IMR-90 (cell line): ENCODE results near the gene OR52W1. TPM values are rescaled to one million over a fixed set of nuclear protein-coding genes. Genes with fewer than 3 reads are reported as not detected.

Source experiments
- ATAC-seq: fragments of 200-7000 bp; cut with Tn5 transposase; 2 replicates; pipeline ENCODE4 v1.9.1; 2020; ENCODE audit warnings: low read depth, mild to moderate bottlenecking, moderate library complexity
- BruUV-seq: library from RNA; stranded (reverse); fragments of 400-500 nt; replicated peaks from 2 replicates; lab custom pipeline; 2021; lab: Mats Ljungman, UMichigan
- CTCF ChIA-PET: fragments of 300-600 bp; formaldehyde crosslinking; extraction: SDS; loops from one replicate; lab custom pipeline; 2021; ENCODE audit warnings: antibody characterized with exemption; lab: Yijun Ruan, JAX
- POLR2A ChIA-PET: fragments of 300-600 bp; sonication (Branson Sonifier 250); formaldehyde crosslinking; loops from one replicate; lab custom pipeline; 2022; ENCODE audit warnings: antibody characterized with exemption; ENCODE audit not compliant: unreplicated experiment; lab: Charles Lee
- DNase-seq: peaks from one replicate; pipeline ENCODE4 v3.0.0; 2013
- H2AFZ ChIP-seq: replicated peaks from 2 replicates; pipeline ENCODE3; 2013; ENCODE audit warnings: low read length, mild to moderate bottlenecking; ENCODE audit not compliant: poor library complexity
- H2AK5ac ChIP-seq: 2 replicates; pipeline ENCODE4 v1.6.1; 2013; ENCODE audit warnings: low read depth, low read length, inconsistent platforms
- H2AK9ac ChIP-seq: replicated peaks from 2 replicates; pipeline ENCODE3; 2013; ENCODE audit warnings: mild to moderate bottlenecking, low read depth, low read length, moderate library complexity; ENCODE audit not compliant: poor library complexity
- H2BK120ac ChIP-seq: 2 replicates; pipeline ENCODE4 v1.6.1; 2013; ENCODE audit warnings: low read depth, low read length, inconsistent platforms
- H2BK15ac ChIP-seq: 3 replicates; pipeline ENCODE4 v1.6.1; 2013; ENCODE audit warnings: low read depth, low read length, inconsistent platforms
- H2BK20ac ChIP-seq: 2 replicates; pipeline ENCODE4 v1.6.1; 2013; ENCODE audit warnings: low read depth, mild to moderate bottlenecking, inconsistent platforms, low read length, moderate library complexity
- H2BK5ac ChIP-seq: 2 replicates; pipeline ENCODE4 v1.6.1; 2013; ENCODE audit warnings: mild to moderate bottlenecking, low read depth, low read length, inconsistent platforms; ENCODE audit not compliant: poor library complexity, severe bottlenecking
- H3K14ac ChIP-seq: replicated peaks from 2 replicates; pipeline ENCODE4 v1.6.1; 2013; ENCODE audit warnings: low read depth, low read length, inconsistent platforms
- H3K18ac ChIP-seq: 2 replicates; pipeline ENCODE4 v1.6.1; 2013; ENCODE audit warnings: low read depth, low read length, control low read depth
- H3K23ac ChIP-seq: 2 replicates; pipeline ENCODE4 v1.6.1; 2013; ENCODE audit warnings: low read depth, low read length, inconsistent platforms
- H3K27ac ChIP-seq: 2 replicates; pipeline ENCODE4 v1.5.1; 2013; ENCODE audit warnings: mild to moderate bottlenecking, control low read depth, low read length; ENCODE audit not compliant: insufficient read depth
- H3K27me3 ChIP-seq: 2 replicates; pipeline ENCODE4 v1.6.1; 2013; ENCODE audit warnings: low read length; ENCODE audit not compliant: control insufficient read depth, insufficient read depth
- H3K36me3 ChIP-seq: 2 replicates; pipeline ENCODE4 v1.6.1; 2013; ENCODE audit warnings: low read length, mixed read lengths; ENCODE audit not compliant: control insufficient read depth, insufficient read depth
- H3K4ac ChIP-seq: 2 replicates; pipeline ENCODE4 v1.6.1; 2013; ENCODE audit warnings: low read depth, low read length, inconsistent platforms
- H3K4me1 ChIP-seq: 2 replicates; pipeline ENCODE4 v1.6.1; 2013; ENCODE audit warnings: low read length, mixed read lengths; ENCODE audit not compliant: control insufficient read depth, insufficient read depth
- H3K4me2 ChIP-seq: 2 replicates; pipeline ENCODE4 v1.6.1; 2013; ENCODE audit warnings: low read depth, mild to moderate bottlenecking, control low read depth, low read length, moderate library complexity
- H3K4me3 ChIP-seq: 2 replicates; pipeline ENCODE4 v1.5.1; 2013; ENCODE audit warnings: low read depth, mild to moderate bottlenecking, control low read depth, low read length, moderate library complexity; ENCODE audit not compliant: insufficient read depth
- H3K56ac ChIP-seq: 2 replicates; pipeline ENCODE4 v1.6.1; 2013; ENCODE audit warnings: low read length, inconsistent platforms; ENCODE audit not compliant: insufficient read depth; ENCODE audit errors: extremely low read depth
- H3K79me1 ChIP-seq, 2 experiments: 2 replicates each; pipeline ENCODE4 v1.6.1; 2013; ENCODE audit warnings: low read length in 2 of 2, inconsistent platforms in 1 of 2, low read depth in 1 of 2
- H3K9ac ChIP-seq: 2 replicates; pipeline ENCODE4 v1.6.1; 2013; ENCODE audit warnings: low read depth, low read length, control low read depth
- H3K9me1 ChIP-seq: 2 replicates; pipeline ENCODE4 v1.6.1; 2013; ENCODE audit warnings: low read length, inconsistent platforms; ENCODE audit not compliant: insufficient read depth
- H3K9me3 ChIP-seq: 2 replicates; pipeline ENCODE4 v1.6.1; 2013; ENCODE audit warnings: low read length; ENCODE audit not compliant: control insufficient read depth, insufficient read depth
- H4K20me1 ChIP-seq: 2 replicates; pipeline ENCODE4 v1.6.1; 2013; ENCODE audit warnings: low read length, inconsistent platforms; ENCODE audit not compliant: insufficient read depth
- H4K5ac ChIP-seq: 2 replicates; pipeline ENCODE4 v1.6.1; 2013; ENCODE audit warnings: mild to moderate bottlenecking, low read depth, low read length, control low read depth
- H4K8ac ChIP-seq, 2 experiments: 2 replicates each; pipeline ENCODE4 v1.6.1; 2013; ENCODE audit warnings: low read depth in 2 of 2, low read length in 2 of 2, control low read depth in 1 of 2, inconsistent platforms in 1 of 2
- H4K91ac ChIP-seq: 2 replicates; pipeline ENCODE4 v1.6.1; 2013; ENCODE audit warnings: low read depth, low read length, inconsistent platforms; ENCODE audit not compliant: insufficient read depth
- MAZ ChIP-seq: IDR thresholded peaks from 2 replicates; pipeline ENCODE4 v1.6.1; 2012; ENCODE audit warnings: low read depth, mild to moderate bottlenecking, low read length, improper control_type of control experiment, moderate library complexity, borderline replicate concordance
- NFE2L2 ChIP-seq: fragments of 150-350 bp; IDR thresholded peaks from 2 replicates; pipeline ENCODE4 v1.6.1; 2016; ENCODE audit warnings: low read depth, mild to moderate bottlenecking, low read length
- POLR2A ChIP-seq: IDR thresholded peaks from 2 replicates; pipeline ENCODE4 v1.6.1; 2012; ENCODE audit warnings: mild to moderate bottlenecking, low read depth, low read length
- WGBS, 2 experiments: methylation state at CpG; one replicate each; pipeline versions ENCODE4 v1.1.5 to v1.1.7; 2013; ENCODE audit warnings: missing lambda C conversion rate in 2 of 2; ENCODE audit not compliant: insufficient read length in 1 of 2; ENCODE audit errors: extremely low coverage in 2 of 2; 5-methylcytosine and 5-hydroxymethylcytosine counted together
- dilution Hi-C: fragments of 300-500 bp; cut with HindIII; formaldehyde crosslinking; loops from one replicate; pipeline ENCODE4 v1.14.3; 2018; ENCODE audit warnings: low sequenced_read_pairs; ENCODE audit not compliant: unreplicated experiment
- in situ Hi-C: fragments of 300-500 bp; cut with MboI; formaldehyde crosslinking; loops from 3 replicates; pipeline ENCODE4 v1.14.3; 2019; ENCODE audit warnings: low sequenced_read_pairs, inconsistent platforms, mixed read lengths
- intact Hi-C: fragments of 100-400 bp; cut with micrococcal nuclease; formaldehyde crosslinking; loops from 2 replicates; pipeline ENCODE4 v1.10.0; 2022
- polyA plus RNA-seq, 3 experiments: library from polyadenylated mRNA; depleted of rRNA; stranded (reverse); fragments of >200 nt; gene quantifications; 2 replicates each; pipeline ENCODE4 v1.2.3, GENCODE V29; 2012; ENCODE audit warnings: low replicate concordance in 1 of 3
- total RNA-seq: library from RNA; depleted of rRNA; stranded (reverse); fragments of >200 nt; gene quantifications from 2 replicates; pipeline ENCODE4 v1.2.3, GENCODE V29; 2012

Gene OR52W1
- total and polyA plus RNA-seq, 2 of the 4 experiments (the other 2 are of a cell fraction), result not detected

DNA sequence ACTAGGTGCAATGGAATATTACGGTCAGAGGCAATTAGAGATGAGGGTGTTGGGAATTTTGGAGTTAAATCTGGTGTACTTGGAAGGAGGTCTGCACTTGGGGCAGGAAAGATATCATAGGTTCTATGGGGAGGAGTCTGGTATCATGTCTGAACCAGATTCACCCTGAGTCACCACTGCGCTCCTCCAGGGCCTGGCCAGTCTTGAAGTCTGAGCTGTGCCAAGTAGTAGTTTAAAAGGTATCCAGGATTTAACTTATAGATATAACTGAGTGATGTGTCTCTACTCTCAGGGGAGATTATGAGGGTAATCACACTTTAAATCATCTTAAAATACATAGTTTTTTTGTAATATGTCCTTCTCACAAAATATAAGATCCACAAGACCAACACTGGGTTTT is 46.5 kb downstream of the OR52W1 start:
- H2BK5ac ChIP-seq, result no peak overlapping the region
- H2AK5ac ChIP-seq, result no peak overlapping the region
- H3K4me1 ChIP-seq, result peaks cover 3% of the 10 kb centered on the region; the same call in 1 of the 2 replicates
- no peaks in the 10 kb centered on the region for H3K9me1 ChIP-seq
- H3K9me3 ChIP-seq, result no peaks in the 10 kb centered on the region
- ChIA-PET CTCF (interaction anchor here (1.0 kb wide), 1 partner anchor 53 kb away, joined by 3 read pairs; no protein-coding TSS in a partner anchor), POLR2A (no interaction called here)
- dilution Hi-C loops (no loop called here), intact Hi-C loops (no loop called here), in situ Hi-C loops (loop anchor here (5.0 kb wide), 1 partner anchor 107 kb away; no protein-coding TSS in a partner anchor)
- H4K20me1 ChIP-seq, result no peaks in the 10 kb centered on the region
- H3K9ac ChIP-seq, result no peak overlapping the region
- no TSS peak for BruUV-seq
- H2BK15ac ChIP-seq, result no peak overlapping the region
- H4K91ac ChIP-seq, result no peak overlapping the region
- H3K23ac ChIP-seq, result no peak overlapping the region
- no peak overlapping the region for H3K14ac ChIP-seq
- no peak overlapping the region for H3K18ac ChIP-seq
- no peak overlapping the region for H3K27ac ChIP-seq
- no peak overlapping the region for H2BK120ac ChIP-seq
- H4K5ac ChIP-seq, result no peak overlapping the region
- no peak overlapping the region for H3K4me3 ChIP-seq
- H4K8ac ChIP-seq, result no peak overlapping the region
- H3K36me3 ChIP-seq, result no peaks in the 10 kb centered on the region
- ATAC-seq (no peak), DNase-seq (no peak)
- TF ChIP-seq NFE2L2, result no peak
- TF ChIP-seq MAZ, result no peak
- no peak for TF ChIP-seq POLR2A
- H3K56ac ChIP-seq, result no peak overlapping the region
- no peak overlapping the region for H3K4ac ChIP-seq
- WGBS, 2 experiments, result no CpG with 5 or more reads among the region's 2 CpGs
- no peak overlapping the region for H2BK20ac ChIP-seq
- H3K79me1 ChIP-seq, result no peaks in the 10 kb centered on the region
- H2AK9ac ChIP-seq, result no peak overlapping the region
- no peak overlapping the region for H3K4me2 ChIP-seq
- no peak overlapping the region for H2AFZ ChIP-seq
- peaks cover 20% of the 10 kb centered on the region for H3K27me3 ChIP-seq
